Activated CD8-positive, alpha-beta memory T cell treated with anti-CD3 and anti-CD28 coated beads, Interleukin-2, amount 10 ng/mL, durations not matched to agents 7 days and 5 days (primary cell): ENCODE data around the gene CCDC188. TPM values are rescaled to one million over a fixed set of nuclear protein-coding genes. Genes with fewer than 3 reads are reported as not detected.

Source experiments
- ATAC-seq: fragments of 150-1000 bp; cut with Tn5 transposase; one replicate; pipeline ENCODE4 v1.10.0; 2021; ENCODE audit warnings: moderate library complexity
- CTCF ChIA-PET: fragments of 350-600 bp; sonication (Branson Sonifier 250); formaldehyde crosslinking; loops from one replicate; lab custom pipeline; 2021; ENCODE audit warnings: antibody characterized with exemption; lab: Charles Lee
- DNase-seq: peaks from one replicate; pipeline ENCODE4 v3.0.0-alpha.2; 2020
- H3K27ac Mint-ChIP-seq: one replicate; pipeline ENCODE4 v1.8.0; 2021; ENCODE audit warnings: mild to moderate bottlenecking, mixed read lengths
- H3K27me3 Mint-ChIP-seq: one replicate; pipeline ENCODE4 v1.8.0; 2021; ENCODE audit warnings: mixed read lengths
- H3K36me3 Mint-ChIP-seq: one replicate; pipeline ENCODE4 v1.8.0; 2021; ENCODE audit warnings: mild to moderate bottlenecking, mixed read lengths
- H3K4me1 Mint-ChIP-seq: one replicate; pipeline ENCODE4 v1.8.0; 2021; ENCODE audit warnings: mixed read lengths
- H3K4me3 Mint-ChIP-seq: one replicate; pipeline ENCODE4 v1.8.0; 2021; ENCODE audit warnings: mild to moderate bottlenecking, moderate library complexity, mixed read lengths
- H3K9me3 Mint-ChIP-seq: one replicate; pipeline ENCODE4 v1.8.0; 2022; ENCODE audit warnings: low read depth, mixed read lengths
- total RNA-seq, 2 experiments: library from RNA; stranded (reverse); gene quantifications; one replicate each; pipeline ENCODE4 v1.2.3, GENCODE V29; 2021

CCDC188 gene
- total RNA-seq, 2 experiments from 2014 or later = not detected

- no peaks in the 10 kb centered on the region for H3K27me3 Mint-ChIP-seq
- DNase-seq = no peak
- no peak for ATAC-seq
- no peaks in the 10 kb centered on the region for H3K4me1 Mint-ChIP-seq
- no peak overlapping the region for H3K27ac Mint-ChIP-seq
- CTCF ChIA-PET = interaction anchor here (0.9 kb wide), 1 partner anchor 17 kb away, joined by 3 read pairs; no protein-coding TSS in a partner anchor
- no peaks in the 10 kb centered on the region for H3K36me3 Mint-ChIP-seq
- H3K4me3 Mint-ChIP-seq = no peak overlapping the region
- no peaks in the 10 kb centered on the region for H3K9me3 Mint-ChIP-seq
Observed at GRCh38 chr22:20146777-20147176, 4.1 kb downstream of the CCDC188 start.

DNA sequence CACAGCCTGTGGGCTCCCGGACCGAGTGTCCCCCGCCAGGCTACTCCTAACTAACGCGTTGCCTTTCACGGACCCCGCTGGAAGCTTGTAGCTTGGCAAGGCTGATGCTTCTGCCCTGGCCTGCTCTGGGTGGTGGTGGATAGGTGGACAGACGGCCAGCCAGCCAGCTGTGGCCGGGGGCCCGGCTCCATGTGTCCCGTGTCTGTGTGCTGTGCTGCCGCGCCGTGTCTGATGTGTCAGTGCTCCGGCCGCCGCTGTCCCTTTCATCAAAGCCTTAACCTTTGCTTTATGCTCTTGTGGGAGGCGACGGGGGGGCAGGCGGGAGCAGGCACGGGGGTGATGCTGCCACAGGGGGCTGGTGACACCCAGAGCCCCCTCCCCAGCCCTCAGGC is 5.0 kb downstream of the CCDC188 start:
- no peaks in the 10 kb centered on the region for H3K9me3 Mint-ChIP-seq
- no peak for ATAC-seq
- no peaks in the 10 kb centered on the region for H3K4me1 Mint-ChIP-seq
- H3K4me3 Mint-ChIP-seq = no peak overlapping the region
- no peak overlapping the region for H3K27ac Mint-ChIP-seq
- CTCF ChIA-PET = no interaction called here
- H3K27me3 Mint-ChIP-seq = no peaks in the 10 kb centered on the region
- DNase-seq = no peak
- no peaks in the 10 kb centered on the region for H3K36me3 Mint-ChIP-seq

DNA sequence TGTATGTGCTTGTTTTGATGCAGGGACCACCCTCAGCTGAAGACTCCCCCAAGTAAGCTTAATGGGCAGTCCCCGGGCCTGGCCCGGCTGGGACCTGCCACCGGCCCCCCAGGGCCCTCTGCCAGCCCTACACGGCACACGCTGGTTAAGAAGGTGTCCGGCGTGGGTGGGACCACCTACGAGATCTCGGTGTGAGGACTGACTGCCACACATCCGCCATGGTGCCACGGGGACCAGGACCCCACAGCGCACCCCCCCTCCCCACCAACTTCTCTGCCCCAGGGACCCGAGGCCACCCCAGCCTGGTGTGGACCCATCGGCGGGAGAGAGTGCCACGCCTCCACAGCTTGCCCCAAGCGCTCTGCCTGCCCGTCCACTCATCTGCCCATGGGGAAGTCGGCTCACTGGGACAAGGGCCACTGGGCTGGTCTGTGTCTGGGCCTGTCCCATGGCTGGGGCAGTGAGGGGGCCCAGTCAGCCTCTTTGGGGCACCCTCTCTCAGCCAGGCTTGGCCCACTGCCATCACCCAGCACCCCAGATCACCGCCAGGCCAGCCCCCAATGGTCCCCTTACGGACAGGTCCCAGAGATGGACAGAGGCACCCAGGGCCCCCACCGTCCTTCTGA is 5.5 kb downstream of the CCDC188 start:
- Mint-ChIP-seq H3K27me3 (no peaks in the 10 kb centered on the region), H3K27ac (no peak overlapping the region), H3K4me1 (no peaks in the 10 kb centered on the region), H3K9me3 (no peaks in the 10 kb centered on the region), H3K36me3 (no peaks in the 10 kb centered on the region), H3K4me3 (no peak overlapping the region)
- DNase-seq (no peak), ATAC-seq (no peak)
- CTCF ChIA-PET = no interaction called here

DNA sequence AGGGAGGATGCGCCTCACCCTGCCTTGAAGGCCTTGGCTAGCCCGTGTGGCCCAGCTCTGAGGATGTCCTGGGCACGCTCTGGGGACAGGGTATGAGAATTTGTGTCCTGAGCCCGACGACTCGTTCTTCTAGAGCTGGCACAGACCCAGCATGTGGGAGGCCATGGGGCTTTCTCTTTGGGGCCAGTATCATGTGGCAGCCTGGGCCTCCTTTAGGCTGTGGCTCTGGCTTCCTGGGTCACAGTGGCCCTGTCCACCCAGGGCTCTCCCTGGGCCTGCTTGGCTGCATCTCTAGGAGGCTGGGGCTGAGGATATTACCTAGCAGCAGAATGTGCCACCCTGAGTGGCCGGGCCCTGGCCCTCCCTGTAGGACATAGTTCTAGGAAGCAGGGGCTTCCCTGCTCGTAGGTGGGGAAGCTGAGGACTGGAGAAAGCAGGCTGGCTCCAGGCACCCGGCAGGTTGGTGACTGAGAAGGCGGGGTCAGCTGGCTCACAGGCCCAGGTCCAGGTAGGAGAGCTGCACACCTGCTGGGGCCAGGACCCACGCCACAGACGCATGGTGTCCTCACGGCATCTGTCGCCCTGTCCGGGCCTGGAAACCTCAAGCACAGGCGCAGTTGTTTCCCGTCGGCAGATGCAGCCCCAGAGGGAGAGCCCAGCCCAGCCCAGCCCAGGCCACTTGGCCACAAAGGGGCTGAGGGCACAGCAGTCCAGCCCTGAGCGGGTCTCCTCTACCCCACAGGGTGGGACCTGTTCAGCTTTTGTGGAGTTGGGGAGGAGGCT is 6.8 kb downstream of the CCDC188 start:
- Mint-ChIP-seq H3K9me3 (no peaks in the 10 kb centered on the region), H3K4me3 (no peak overlapping the region), H3K36me3 (no peaks in the 10 kb centered on the region), H3K27ac (no peak overlapping the region), H3K4me1 (no peaks in the 10 kb centered on the region), H3K27me3 (no peaks in the 10 kb centered on the region)
- ATAC-seq = no peak
- CTCF ChIA-PET = no interaction called here
- DNase-seq = no peak

GRCh38 chr22:20142711-20143621 is 7.9 kb downstream of the CCDC188 start:
- ATAC-seq = no peak
- H3K4me3 Mint-ChIP-seq = no peak overlapping the region
- CTCF ChIA-PET = no interaction called here

GRCh38 chr22:20141186-20142077 is 9.4 kb downstream of the CCDC188 start:
- DNase-seq = no peak
- Mint-ChIP-seq H3K36me3 (no peaks in the 10 kb centered on the region), H3K4me1 (peaks cover 2% of the 10 kb centered on the region), H3K4me3 (no peak overlapping the region), H3K27ac (no peak overlapping the region), H3K9me3 (no peaks in the 10 kb centered on the region), H3K27me3 (no peaks in the 10 kb centered on the region)
- CTCF ChIA-PET = no interaction called here
- ATAC-seq = no peak

More at GRCh38 chr22:20142711-20143621, 7.9 kb downstream of the CCDC188 start:
- no peaks in the 10 kb centered on the region for H3K9me3 Mint-ChIP-seq
- H3K36me3 Mint-ChIP-seq = no peaks in the 10 kb centered on the region
- H3K4me1 Mint-ChIP-seq = no peaks in the 10 kb centered on the region
- H3K27me3 Mint-ChIP-seq = no peaks in the 10 kb centered on the region
- DNase-seq = no peak
- no peak overlapping the region for H3K27ac Mint-ChIP-seq

GRCh38 chr22:20140521-20140964 is 10.3 kb downstream of the CCDC188 start:
- H3K4me1 Mint-ChIP-seq = peaks cover 4% of the 10 kb centered on the region
- CTCF ChIA-PET = no interaction called here
- ATAC-seq = no peak

DNA sequence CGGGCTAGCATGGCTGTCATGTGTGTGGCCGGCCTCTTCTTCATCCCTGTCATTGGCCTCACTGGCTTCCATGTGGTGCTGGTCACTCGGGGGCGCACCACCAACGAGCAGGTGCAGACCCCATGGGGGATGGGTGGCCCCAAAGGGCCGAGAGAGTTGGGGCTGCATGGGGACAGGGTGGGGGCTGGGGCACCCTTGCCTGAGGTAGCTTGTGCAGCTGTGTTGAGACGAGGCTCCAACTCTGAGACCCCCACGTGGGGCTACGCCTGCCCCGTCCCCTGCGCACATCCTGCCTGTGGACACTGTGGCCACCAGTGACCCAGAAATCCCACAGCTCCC is 10.8 kb downstream of the CCDC188 start:
- no peaks in the 10 kb centered on the region for H3K9me3 Mint-ChIP-seq
- no peak overlapping the region for H3K4me3 Mint-ChIP-seq
- CTCF ChIA-PET = no interaction called here
- DNase-seq (no peak), ATAC-seq (no peak)
- H3K36me3 Mint-ChIP-seq = no peaks in the 10 kb centered on the region
- peaks cover 4% of the 10 kb centered on the region for H3K4me1 Mint-ChIP-seq
- H3K27ac Mint-ChIP-seq = no peak overlapping the region
- no peaks in the 10 kb centered on the region for H3K27me3 Mint-ChIP-seq

More at GRCh38 chr22:20140521-20140964, 10.3 kb downstream of the CCDC188 start:
- Mint-ChIP-seq H3K9me3 (no peaks in the 10 kb centered on the region), H3K27ac (no peak overlapping the region), H3K36me3 (no peaks in the 10 kb centered on the region), H3K4me3 (no peak overlapping the region), H3K27me3 (no peaks in the 10 kb centered on the region)
- DNase-seq = no peak

DNA sequence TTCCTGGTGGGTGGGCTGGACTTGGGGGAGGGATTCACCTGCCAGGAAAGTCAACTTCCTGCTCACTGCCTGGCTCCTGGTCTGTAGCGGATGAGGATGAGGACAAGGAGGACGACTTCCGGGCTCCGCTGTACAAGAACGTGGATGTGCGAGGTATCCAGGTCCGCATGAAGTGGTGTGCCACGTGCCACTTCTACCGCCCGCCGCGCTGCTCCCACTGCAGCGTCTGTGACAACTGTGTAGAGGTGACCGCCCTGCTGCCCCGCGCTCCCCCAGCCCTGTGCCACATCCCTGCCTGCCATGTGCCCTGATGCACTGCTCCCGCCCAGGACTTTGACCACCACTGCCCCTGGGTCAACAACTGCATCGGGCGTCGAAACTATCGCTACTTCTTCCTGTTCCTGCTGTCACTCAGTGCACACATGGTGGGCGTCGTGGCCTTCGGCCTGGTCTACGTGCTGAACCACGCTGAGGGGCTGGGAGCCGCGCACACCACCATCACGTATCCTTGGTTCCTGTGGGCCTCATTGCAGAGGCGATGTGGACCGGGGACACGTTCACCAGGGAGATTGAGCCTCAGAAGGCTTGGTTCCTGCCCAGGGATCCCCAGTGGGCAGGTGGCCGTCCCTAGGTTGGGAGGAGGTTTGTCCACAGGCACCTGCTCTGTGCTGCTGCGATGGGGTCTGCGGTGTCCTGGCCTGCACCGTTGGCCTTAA is 11.3 kb downstream of the CCDC188 start:
- no peaks in the 10 kb centered on the region for H3K36me3 Mint-ChIP-seq
- no peak for DNase-seq
- H3K4me3 Mint-ChIP-seq = no peak overlapping the region
- H3K27ac Mint-ChIP-seq = no peak overlapping the region
- H3K27me3 Mint-ChIP-seq = no peaks in the 10 kb centered on the region
- H3K9me3 Mint-ChIP-seq = no peaks in the 10 kb centered on the region
- H3K4me1 Mint-ChIP-seq = peaks cover 4% of the 10 kb centered on the region
- CTCF ChIA-PET = no interaction called here
- no peak for ATAC-seq

GRCh38 chr22:20138868-20139267 is 12.0 kb downstream of the CCDC188 start:
- no peaks in the 10 kb centered on the region for H3K9me3 Mint-ChIP-seq
- CTCF ChIA-PET = interaction anchor here (1.1 kb wide), 1 partner anchor 9 kb away, joined by 3 read pairs; no protein-coding TSS in a partner anchor
- peaks cover 4% of the 10 kb centered on the region for H3K4me1 Mint-ChIP-seq
- no peak for DNase-seq
- H3K27ac Mint-ChIP-seq = no peak overlapping the region
- ATAC-seq = no peak
- no peaks in the 10 kb centered on the region for H3K27me3 Mint-ChIP-seq
- H3K36me3 Mint-ChIP-seq = no peaks in the 10 kb centered on the region
- H3K4me3 Mint-ChIP-seq = no peak overlapping the region

GRCh38 chr22:20138417-20138738 is 12.5 kb downstream of the CCDC188 start:
- Mint-ChIP-seq H3K27ac (no peak overlapping the region), H3K4me3 (no peak overlapping the region), H3K36me3 (no peaks in the 10 kb centered on the region), H3K27me3 (no peaks in the 10 kb centered on the region), H3K9me3 (no peaks in the 10 kb centered on the region), H3K4me1 (peaks cover 7% of the 10 kb centered on the region)
- no peak for DNase-seq
- CTCF ChIA-PET = interaction anchor here (1.1 kb wide), 1 partner anchor 9 kb away, joined by 3 read pairs; no protein-coding TSS in a partner anchor
- no peak for ATAC-seq

GRCh38 chr22:20137671-20138416 is 13.0 kb downstream of the CCDC188 start:
- Mint-ChIP-seq H3K36me3 (no peaks in the 10 kb centered on the region), H3K9me3 (no peaks in the 10 kb centered on the region), H3K4me1 (peaks cover 12% of the 10 kb centered on the region), H3K27ac (no peak overlapping the region), H3K27me3 (no peaks in the 10 kb centered on the region), H3K4me3 (no peak overlapping the region)
- DNase-seq = no peak
- CTCF ChIA-PET = interaction anchor here (1.1 to 1.3 kb wide), 2 partner anchors 8 to 19 kb away, joined by 3 read pairs; no protein-coding TSS in a partner anchor
- no peak for ATAC-seq
